Fibroblast of skin of right quadriceps (primary cell): ENCODE data around the gene INPP5E.
A peak's percentile ranks its signal among the peaks of the same experiment; 100 is the strongest.

Source experiments
- DNase-seq: peaks from one replicate; pipeline ENCODE4 v3.0.0-alpha.2; 2013

INPP5E gene, protein sequence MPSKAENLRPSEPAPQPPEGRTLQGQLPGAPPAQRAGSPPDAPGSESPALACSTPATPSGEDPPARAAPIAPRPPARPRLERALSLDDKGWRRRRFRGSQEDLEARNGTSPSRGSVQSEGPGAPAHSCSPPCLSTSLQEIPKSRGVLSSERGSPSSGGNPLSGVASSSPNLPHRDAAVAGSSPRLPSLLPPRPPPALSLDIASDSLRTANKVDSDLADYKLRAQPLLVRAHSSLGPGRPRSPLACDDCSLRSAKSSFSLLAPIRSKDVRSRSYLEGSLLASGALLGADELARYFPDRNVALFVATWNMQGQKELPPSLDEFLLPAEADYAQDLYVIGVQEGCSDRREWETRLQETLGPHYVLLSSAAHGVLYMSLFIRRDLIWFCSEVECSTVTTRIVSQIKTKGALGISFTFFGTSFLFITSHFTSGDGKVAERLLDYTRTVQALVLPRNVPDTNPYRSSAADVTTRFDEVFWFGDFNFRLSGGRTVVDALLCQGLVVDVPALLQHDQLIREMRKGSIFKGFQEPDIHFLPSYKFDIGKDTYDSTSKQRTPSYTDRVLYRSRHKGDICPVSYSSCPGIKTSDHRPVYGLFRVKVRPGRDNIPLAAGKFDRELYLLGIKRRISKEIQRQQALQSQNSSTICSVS

GRCh38 chr9:136439481-136440408 is at the start of gene INPP5E:
TSS of gene INPP5E (minus strand) at chr9:136439845. CDS start at chr9:136439419, 426 bp downstream.
- peak; percentile 71 for DNase-seq

- peak; percentile 18 for DNase-seq
Observed at GRCh38 chr9:136488247-136489214, 48.9 kb upstream of the INPP5E start.

DNA sequence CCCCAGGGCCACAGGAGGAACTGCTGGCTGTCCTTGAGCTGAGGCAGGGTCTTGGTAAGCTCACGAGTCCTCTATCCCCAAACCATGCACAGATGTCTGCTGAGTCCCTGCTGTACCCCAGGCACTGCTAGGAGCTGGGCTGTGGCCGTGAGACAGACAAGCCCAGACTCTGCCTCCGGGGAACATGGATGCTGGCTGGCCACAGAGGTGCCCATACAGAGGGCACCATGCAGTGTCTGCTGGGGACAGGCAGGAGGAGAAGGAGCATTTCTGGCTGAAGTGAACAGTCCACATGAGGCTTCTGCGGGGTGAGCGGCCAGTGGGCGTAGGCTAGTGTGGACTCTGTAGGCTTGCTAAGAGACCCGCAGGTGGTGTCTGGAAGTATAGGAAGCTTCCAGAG is 48.0 kb upstream of the INPP5E start:
- no peak for DNase-seq

GRCh38 chr9:136486823-136487620 is 47.4 kb upstream of the INPP5E start:
- no peak for DNase-seq

DNA sequence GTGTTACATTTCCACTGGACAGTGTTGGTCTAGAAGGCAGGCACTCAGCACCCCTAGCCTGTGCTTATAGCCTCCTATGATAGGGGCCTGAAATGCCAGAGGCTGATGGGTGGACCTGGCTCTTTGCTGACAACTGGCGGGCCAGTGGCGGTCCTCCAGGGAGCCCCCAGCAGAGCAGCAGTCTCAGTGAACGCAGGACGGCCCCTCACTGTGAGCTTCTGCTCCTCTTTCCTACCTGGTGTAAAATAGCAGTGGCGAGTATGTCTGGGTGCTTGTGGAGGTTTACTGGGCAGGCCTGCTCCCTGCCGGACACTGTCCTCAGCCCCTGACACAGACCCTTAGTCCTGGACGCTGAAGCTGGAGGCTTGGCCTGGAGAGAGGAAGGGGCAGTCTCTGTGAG is 46.5 kb upstream of the INPP5E start:
- no peak for DNase-seq

DNA sequence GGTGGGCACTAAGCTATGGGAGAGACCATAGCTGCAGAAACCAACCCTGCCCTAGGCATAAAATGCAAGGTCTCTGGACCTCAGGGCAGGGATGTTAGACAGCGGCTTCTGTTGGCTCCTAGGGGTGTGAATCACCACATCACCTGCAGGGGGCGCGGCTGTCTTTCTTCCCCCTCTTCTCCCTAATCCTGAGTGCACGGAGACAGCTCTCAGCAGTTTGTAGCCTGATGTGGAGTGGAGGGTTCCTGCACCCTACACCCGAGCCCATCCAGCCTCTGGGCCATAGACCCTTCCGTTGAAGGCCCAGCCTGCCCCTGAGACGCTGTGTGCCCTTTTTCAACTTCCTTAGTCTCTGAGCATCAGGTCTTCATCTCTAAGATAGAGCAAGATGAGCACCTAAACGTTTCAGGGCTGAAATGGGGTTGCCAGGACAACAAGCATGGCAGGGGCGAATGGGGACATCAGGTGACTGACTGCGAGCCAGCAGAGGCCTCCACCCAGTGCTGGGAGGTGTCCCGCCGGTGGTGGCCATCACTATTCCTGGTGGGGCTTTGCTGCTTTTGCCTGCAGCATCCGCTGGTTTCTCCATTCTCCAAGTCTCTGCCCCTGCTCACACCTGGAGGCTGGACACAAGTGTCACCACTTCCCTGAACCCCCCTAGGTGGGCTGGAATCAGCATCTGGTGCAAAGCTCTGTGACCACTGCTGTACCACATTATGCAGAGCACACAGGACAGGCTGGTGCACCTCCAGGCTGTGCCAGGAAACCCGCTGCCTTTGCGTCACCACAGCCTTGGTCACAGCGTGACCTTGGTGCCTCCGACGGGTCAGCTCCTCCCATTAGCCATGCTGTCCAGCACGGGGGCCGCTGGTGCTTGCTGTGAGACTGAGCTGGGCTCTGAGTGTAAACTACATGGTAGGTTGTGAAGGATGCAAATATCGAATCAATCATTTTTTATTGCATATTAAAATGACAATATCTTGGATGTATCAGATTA is 45.7 kb upstream of the INPP5E start:
- DNase-seq = peak; percentile 64

- no peak for DNase-seq
Observed at GRCh38 chr9:136484153-136485048, 44.8 kb upstream of the INPP5E start.

DNA sequence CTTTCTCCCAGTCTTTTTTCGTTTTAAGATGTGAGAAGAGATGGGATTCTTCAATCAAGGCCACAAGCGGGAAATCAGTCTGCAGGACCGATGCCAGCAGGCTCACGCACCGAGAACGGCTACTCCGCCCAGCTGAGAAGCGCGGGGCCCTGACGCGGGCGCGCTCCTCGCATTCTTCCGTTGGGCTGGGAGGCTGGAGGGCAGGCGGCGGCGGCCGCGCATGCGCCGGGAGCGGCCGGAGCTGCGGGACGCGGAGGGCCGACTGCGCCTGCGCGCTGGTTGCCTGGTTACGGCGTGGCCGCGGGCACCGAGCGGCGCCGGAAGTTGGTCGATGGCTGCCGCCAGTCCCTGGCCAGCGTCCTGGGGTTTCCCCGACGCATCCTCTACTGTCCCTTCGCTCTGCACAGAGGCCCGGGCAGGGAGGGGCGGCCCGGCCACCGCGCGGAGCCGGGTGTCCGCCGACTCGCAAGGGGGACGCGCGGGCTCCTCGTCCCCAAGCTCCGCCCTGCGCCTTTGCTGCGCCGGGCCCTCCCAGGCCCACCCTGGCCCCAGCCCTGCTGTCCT is 44.0 kb upstream of the INPP5E start:
- peak; percentile 87 for DNase-seq

DNA sequence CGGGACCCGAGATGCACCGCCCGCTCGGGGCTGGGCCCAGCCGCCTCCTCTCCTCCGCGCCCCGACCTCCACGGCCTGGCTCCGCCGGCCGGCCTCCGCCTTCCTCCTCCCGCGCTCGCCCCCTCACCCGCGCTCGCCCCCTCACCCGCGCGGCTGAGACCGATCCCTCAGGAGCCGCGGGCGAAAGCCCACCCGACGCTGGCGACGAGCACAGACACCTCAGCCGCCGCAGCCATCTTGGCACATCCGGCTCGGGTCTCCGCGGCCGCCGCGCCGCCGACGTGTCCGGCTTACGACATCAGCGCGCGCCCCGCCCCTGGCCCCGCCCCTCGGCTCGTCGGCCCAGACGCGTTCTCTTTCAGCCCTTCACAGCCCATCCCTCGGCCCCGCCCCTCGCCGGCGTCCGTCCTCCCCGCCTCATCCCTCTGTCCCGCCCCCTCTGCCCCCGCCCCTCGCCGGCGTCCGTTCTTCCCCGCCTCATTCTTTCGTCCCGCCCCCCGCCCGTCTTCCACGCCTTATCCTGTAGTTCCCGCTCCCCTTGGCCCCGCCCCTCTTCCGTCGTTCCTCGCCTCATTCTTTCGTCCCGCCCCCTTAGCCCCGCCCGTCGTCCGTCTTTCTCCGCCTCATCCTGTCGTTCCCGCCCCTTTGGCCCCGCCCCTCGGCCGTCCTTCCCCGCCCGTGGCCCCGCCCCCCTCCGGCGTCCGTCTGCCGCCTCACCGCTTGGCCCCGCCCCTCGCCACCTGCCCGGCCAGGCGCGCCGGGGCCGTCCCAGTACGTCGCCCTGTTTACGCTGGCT is 43.3 kb upstream of the INPP5E start, which contains the start of gene SEC16A:
SEC16A (minus strand) TSS at position 248 of the 796 bp plus-strand sequence. CDS start 5,425 bp downstream, outside the sequence.
- peak; percentile 97 for DNase-seq

- peak; percentile 25 for DNase-seq
Observed at GRCh38 chr9:136482046-136482792, 42.6 kb upstream of the INPP5E start.

- DNase-seq = no peak
Observed at GRCh38 chr9:136481558-136481957, 41.9 kb upstream of the INPP5E start.

DNA sequence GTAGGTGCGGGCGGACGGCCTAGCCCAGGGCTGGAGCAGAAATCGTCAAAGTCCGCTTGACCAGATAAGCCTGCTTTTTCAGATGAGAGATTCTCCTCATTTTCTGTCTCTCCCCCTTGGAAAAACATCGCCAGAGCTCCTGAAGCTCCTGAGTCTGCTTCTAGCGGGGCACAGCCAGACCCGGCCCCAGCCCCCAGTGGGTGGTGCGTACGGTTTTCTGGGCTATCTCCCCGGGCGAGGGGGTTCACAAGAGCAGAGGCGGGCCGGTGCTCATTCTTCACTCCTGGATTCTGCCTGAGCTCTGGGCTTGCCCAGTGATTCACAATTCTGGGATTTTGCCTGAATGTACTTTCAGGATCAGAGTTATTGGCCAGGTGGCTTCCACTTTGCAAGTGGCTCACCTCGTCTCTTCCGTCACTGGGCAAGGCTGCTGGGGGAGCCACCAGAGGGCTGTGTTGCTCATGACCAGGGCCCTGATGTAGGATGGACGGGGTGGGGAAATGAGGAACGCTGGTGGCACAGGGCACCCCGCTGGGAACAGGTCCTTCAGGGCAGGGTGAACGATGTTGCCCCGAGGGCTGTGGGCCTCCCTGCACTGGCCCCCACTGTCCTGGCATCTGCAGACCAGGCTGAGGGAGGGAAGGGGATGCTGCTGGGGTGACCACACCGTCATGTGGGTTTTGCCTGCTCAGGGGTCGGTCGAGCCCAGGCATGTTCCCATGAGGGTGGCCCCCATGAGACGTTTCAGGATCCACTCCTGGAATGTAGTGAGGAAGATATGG is 36.9 kb upstream of the INPP5E start:
- no peak for DNase-seq

DNA sequence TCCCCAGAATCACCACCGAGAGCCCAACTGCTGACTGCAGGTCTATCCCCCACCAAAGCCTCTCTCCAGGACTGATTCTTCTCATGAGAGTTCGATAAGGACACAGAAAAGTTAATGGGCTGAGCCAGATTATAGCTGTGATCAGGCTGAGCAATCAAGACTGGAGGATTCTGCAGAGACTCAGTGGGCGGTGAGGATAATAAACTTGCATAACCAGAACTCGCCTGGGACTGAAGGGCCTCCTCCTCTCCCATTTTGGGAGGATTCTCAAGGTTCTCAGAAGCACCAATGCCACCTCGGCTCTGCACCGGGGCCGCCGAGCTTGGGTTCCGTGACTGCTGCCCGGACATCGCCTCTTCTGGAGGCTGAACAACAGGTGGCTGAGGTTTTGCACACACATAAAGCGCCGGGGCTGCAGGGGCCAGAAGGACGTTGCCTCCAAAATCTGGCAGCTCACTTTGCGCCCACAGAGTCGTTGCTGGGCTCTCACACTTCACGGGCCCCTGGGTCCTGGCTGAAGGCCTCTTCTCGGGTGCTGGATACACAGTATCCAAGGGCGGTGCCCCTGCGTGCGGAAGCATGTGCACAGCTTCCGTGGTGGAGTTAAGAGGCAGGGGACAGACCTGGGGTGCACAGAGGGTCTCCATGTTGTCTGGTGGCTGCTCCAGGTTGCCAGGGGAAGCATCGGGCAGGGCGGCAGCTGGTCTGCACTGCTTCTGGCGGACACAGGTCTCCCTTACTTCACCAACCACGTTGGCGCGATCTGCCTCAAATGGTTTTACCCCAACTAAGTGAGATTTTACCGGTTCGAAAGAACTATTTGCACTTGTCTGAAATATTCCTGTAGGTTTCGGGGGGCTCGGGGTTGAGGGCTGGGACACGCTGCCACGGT is 35.6 kb upstream of the INPP5E start:
- no peak for DNase-seq

DNA sequence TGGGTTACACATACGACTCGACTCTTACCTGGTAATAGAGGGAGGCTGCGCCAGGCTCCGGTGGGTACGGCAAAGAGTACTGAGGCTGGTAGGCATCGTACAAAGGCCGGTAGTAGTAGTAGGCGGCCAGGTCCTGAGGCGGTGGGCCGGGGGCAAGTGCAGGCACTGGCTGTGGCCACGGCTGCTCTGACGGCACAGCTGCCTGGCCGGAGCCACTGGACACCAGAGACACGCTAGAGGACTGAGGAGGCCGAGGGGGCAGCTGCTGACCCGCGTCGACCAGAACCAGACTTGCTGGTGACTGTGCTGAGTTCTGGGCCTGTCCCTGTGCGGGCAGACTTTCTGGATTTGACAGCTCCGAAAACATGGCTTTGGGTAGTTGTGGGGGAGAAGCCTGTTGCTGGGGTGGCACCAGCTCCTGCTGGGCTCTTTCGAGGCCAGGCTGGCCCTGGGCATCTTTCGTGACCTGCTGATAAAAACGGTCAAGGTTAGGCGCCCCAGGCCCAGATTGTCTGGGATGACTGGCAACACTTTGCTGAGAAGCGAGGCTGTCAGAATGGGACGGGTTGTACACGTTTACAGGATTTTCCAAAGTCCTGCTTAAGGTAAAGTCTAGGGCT is 34.5 kb upstream of the INPP5E start:
- DNase-seq = no peak
